Keratinocyte (primary cell): ENCODE results near the gene TTC31.

Experiments
- CTCF ChIP-seq, 3 experiments: IDR thresholded peaks in 1 of 3; conservative IDR thresholded peaks in 1 of 3; optimal IDR thresholded peaks in 1 of 3; 2 replicates in 2 of 3; 3 replicates in 1 of 3; pipeline versions ENCODE3 to v1.5.1; 2011; ENCODE audit warnings: low read length in 3 of 3, mild to moderate bottlenecking in 3 of 3, moderate library complexity in 2 of 3, control low read depth in 1 of 3, inconsistent platforms in 1 of 3; ENCODE audit not compliant: insufficient read depth in 2 of 3; ENCODE audit errors: extremely low read depth in 1 of 3
- EZH2 ChIP-seq: IDR thresholded peaks from one replicate; pipeline ENCODE4 v1.6.1; 2012; ENCODE audit warnings: inconsistent platforms, mild to moderate bottlenecking, low read length, moderate library complexity

GRCh38 chr2:74527741-74528140, 44.9 kb downstream of the TTC31 start:
- no peak for TF ChIP-seq CTCF (optimal IDR thresholded peaks at IDR 0.05 in 1 of 3, IDR thresholded peaks at IDR 0.05 in 1 of 3, conservative IDR thresholded peaks at IDR 0.05 in 1 of 3; ENCODE audit: extremely low read depth in 1 of 3, insufficient read depth in 2 of 3, low read length in 3 of 3)
- no peak for TF ChIP-seq EZH2
